Measurements from ENCODE around the gene NGB. TPM values are rescaled to one million over a fixed set of nuclear protein-coding genes. Genes with fewer than 3 reads are reported as not detected.
"Not testable (repeated sequence)": the region's sequence is repeated elsewhere in the genome, so short reads cannot be mapped to it uniquely, and the experiment has no call there.

NGB gene, protein sequence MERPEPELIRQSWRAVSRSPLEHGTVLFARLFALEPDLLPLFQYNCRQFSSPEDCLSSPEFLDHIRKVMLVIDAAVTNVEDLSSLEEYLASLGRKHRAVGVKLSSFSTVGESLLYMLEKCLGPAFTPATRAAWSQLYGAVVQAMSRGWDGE
- 0.35 TPM in 1 of 2 replicates, not detected in the other for total RNA-seq

DNA sequence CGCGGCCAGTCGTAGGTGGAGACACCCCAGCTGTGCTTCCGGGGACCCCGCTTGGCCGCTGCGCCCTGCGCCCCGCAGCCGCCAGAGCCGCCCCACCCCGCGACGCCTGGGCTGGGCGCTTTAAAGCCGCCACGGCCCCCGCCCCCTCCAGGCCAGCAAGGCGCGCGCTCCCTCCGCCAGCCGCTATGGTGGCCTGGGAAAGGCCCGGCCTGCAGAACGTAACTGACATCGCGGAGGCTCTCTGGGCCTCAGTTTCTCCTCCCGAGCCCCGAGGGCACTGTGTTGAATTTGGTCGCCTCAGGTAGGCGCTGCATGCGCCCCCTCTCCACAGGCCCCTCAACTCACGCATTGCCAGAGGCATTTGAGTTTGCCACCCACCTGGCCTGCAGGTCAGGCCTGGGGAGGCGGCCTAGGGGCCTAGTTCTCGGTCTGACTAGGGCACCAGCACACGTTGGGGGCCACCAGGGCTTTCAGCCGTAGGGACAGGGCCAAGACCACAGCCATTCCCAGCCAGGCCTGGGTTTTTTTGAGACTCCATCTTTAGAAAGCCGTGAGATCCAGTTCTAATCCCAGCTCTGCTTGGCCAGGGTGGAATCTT lies at the start of gene NGB:
Gene NGB (minus strand): TSS at position 94 of the 598 bp plus-strand sequence. CDS start 269 bp downstream, outside the sequence.
- no peak for DNase-seq (ENCODE audit: low read depth)

DNA sequence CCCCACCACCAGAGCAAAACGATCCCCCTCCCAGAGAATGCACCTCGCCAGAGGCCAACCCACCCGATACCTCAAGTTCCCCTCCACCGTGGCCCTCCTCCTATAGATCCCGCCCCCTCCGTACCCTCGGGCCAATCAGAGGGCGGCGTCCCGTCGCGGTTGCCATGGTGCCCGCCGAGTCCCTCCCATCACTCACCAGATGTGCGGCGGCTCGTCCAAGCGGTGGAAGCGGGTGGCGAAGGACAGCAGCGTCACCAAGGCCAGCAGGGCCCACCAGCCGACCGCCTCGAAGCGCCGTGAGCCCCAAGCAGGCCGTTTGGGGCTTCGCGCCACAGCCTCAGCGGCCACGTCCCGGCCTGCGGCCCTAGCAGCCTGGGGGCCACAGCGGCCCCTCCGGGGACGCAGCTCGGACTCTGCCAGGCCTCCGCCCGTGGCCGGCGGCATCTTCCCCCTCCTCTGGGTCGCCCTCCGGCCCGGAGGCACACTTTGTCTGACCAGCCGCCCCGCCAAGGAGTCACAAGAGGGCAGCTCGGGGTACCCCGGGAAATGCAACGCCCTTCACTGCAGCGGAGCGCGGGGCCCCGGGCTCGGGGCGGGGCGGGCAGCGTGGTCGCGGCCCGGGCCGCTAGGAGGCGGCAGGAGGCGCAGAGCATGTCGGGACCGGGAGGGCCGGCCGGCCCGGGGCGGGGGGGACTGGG lies 49.4 kb upstream of the NGB start, which contains the start of gene POMT2:
Gene POMT2 (minus strand): TSS at position 646 of the 698 bp plus-strand sequence. CDS start 202 bp downstream, at position 444.
- DNase-seq (ENCODE audit: low read depth) = peak; percentile 71

DNA sequence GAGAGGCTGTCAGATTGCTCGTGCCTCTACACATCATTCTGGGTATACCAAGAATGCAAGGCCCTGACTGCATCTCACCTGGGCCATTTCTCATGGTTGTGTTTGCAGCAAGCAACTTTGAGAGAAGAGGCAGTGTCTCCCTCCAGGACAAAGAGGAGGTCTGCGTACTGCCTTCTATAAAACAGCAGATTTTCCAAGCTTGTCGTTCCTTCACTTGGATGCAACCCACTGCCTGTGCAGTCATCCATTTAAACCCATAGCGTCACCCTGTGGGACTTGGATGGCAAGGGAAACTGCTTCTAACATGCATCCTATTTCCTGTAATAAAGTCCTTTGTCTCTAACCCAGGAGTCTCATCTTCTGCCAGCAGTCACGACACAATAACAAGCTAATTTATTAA lies 48.4 kb upstream of the NGB start:
- DNase-seq (ENCODE audit: low read depth) = peak; percentile 51

DNA sequence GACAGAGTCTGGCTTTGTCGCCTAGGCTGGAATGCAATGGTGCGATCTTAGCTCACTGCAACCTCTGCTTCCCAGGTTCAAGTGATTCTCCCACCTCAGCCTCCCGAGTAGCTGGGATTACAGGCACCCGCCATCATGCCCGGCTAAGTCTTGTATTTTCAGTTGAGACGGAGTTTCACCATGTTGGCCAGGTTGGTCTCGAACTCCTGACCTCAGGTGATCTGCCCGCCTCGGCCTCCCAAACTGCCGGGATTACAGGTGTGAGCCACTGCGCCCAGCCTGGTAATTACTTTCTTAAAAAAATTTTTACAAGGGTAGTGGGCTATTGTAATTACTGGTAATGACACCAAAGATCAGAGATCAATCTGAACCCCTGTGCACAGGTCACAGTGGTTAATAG lies 47.8 kb upstream of the NGB start:
- DNase-seq (ENCODE audit: low read depth) = not testable (repeated sequence)

DNA sequence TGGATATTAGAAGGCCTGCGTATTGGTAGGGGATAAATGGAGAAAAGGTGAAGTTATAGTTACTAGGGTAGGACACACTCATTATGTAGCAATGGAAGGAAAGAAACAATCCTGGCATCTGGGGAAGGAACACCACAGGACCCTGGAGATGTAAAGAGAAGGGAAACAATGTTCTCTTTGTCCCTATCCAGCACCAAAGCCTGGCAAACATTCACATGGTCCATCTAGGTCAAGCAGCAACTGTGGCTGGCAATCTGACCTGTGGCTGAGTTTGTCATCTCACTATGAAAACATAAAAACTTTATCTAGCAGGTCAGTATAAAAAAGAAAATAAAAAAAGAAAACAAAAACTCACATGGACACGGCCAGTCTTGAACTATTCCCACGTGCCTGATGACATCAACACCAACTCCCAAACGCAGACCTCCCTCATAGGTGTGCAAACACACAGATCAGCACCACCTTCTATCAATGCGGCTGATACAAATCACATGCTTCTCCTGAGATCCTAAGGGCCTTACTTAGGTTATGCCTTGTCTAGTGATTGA lies 47.1 kb upstream of the NGB start:
- no peak for DNase-seq (ENCODE audit: low read depth)

DNA sequence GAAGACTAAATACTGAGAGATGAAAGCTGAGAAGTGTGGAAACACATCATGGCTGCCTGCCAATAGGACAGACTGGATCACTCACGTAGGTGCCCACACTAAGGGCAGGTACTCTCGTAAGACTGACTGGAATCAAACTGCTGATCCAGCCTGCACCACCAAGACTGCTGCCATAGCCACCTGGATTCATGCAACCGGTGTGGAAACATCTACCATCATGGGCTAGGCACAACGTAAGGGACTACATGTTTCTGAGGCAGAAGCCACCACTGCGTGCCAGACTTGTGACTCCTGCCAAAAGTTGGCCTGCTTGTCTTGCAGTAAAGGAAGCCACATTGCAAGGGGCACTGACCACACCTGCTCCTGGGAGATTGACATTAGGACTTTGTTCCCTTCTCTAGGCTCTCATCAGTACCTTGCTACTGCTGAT lies 45.9 kb upstream of the NGB start:
- peak; percentile 45 for DNase-seq (ENCODE audit: low read depth)

DNA sequence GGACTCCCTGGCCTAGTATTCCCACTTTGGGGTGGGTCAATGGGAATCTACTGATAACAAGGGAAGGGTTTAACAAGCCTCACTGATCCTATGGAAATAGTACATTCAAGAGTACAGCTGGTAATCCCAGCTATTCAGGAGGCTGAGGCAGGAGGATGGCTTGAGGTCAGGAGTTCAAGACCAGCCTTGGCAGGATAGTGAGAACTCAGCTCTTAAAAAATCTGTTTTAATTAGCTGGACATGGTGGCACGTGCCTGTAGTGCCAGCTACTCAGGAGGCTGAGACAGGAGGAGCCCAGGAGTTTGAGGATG lies 45.1 kb upstream of the NGB start:
- no peak for DNase-seq (ENCODE audit: low read depth)

DNA sequence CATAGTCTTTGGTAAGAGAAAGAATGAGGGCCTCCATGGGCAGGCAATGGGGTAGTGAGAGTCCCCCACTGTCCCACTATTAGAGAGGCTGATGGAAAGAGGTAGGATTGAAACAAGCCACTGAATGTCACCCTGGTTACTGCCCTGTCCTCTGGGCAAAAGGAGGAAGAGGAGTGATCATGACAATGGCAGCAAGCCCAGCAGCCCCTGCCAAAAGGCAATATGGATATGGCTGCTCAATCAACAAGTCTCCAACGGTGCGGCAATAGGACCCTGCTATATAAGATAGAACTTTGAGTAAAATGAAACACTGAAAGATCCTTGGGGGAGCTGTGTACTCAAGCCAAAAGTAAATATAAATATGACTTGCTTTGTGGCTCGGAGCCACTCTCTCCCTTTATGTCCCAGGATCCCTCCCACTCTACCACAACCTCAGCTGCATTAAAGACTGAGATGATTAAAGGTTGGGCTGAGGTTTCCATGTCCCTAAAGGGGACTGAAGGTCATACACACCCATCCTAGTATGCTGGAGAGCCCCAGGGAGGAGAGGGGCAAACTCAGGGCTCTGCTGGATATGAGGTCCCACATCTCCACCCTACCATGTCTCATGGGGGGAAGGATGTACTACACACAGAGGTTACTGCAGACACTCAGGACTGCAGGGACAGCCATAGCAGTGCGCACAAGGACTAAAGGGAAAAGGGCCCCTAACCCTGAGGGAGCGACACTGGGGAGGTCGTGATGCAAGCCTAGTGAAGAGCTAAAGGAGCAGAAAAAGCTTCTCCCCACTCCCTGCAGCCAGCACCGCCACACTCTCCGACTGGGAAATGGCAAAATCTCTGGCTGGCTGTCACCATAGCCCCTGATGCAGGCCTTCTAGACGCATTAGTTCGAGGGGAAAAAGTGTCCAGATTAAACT lies 43.8 kb upstream of the NGB start:
- DNase-seq (ENCODE audit: low read depth) = no peak

DNA sequence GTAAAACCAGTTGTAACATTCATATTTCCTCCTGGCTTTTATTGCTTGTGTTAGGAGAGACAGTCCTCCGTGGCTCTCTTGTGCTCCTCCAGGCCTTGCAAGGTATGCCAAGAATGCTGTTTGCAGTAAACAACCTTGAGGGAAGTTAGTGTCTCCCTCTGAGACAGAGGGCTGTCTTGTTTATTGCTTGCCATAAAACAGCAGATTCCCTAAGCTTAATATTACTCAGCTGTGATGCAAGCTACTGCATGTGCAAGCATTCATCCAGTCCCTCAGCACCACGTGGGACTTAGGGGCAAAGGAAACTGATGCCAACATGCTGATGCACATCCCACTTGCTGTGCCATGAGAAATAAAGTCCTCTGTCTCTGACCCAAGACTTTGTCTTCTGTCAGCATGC lies 43.0 kb upstream of the NGB start:
- peak; percentile 96 for DNase-seq (ENCODE audit: low read depth)

DNA sequence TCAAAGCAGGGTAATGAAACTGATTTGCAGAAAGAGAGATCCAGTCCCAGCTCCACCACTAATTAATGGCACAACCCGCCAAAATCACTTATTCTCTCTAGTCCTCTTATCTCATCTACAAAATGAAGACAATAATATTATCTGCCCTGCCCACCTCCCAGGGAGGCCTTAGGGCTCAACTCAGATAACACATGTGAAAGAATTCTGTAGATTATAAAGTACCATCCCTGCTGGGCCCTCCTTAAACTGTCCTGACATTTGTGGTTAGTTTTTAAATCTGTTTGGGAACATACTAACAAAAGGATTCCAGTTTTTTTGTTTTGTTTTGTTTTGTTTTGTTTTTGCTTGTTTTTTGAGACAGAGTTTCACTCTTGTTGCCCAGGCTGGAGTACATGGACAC lies 42.4 kb upstream of the NGB start:
- DNase-seq (ENCODE audit: low read depth) = no peak

DNA sequence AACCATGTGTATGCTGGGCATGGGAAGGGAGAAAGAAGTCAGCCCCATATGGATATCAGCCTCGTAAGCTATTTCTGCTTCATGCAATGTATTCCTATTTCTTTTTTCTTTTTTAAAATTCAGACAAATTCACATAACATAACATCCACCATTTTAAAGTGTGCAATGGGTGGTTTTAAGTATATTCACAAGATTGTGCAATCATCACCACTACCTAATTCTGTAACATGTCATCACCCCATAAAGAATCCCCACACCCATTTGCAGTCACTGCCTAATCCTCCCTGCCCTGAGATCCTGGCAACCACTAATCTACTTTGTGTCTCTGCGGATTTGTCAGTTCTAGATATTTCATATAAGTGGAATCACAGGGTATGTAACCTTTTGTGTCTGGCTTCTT lies 40.2 kb upstream of the NGB start:
- no peak for DNase-seq (ENCODE audit: low read depth)

DNA sequence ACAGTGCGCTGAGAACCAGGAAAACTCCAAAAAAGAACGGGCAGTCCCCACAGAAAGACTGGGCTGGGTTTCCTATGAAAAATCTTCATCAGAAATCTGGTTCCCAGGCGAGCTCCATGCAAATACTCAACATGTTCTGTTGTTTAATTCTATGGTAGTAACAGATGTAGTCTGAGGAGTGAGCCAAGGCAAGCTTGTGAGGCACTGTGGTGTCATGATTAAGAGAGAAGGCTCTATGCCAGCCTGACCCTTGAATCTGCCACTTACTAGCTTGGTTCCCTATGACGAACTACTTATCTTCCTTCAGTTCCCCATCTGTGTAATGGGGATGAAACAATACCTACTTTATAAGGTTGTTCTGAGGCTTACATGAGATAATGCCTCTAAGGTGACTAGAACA lies 39.0 kb upstream of the NGB start:
- no peak for DNase-seq (ENCODE audit: low read depth)

DNA sequence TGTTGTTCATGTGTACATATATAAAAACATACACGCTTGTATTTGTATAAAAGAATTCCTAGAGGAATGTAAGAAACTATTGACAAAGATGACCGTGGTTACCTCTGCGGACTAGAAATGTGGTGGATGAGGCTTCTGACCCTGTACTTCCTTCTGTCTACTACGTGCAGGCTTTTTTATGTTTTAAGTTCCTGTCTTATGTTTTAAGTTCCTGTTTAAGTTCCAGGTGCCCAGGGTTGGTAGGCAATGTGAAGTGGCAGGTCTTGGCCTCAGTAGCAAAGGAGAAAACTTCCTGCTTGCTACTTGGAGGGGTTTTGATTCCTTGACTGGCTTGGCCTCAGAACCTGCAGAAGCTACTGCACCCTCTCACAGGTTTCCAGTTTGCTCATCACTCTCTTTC lies 38.1 kb upstream of the NGB start:
- DNase-seq (ENCODE audit: low read depth) = no peak

DNA sequence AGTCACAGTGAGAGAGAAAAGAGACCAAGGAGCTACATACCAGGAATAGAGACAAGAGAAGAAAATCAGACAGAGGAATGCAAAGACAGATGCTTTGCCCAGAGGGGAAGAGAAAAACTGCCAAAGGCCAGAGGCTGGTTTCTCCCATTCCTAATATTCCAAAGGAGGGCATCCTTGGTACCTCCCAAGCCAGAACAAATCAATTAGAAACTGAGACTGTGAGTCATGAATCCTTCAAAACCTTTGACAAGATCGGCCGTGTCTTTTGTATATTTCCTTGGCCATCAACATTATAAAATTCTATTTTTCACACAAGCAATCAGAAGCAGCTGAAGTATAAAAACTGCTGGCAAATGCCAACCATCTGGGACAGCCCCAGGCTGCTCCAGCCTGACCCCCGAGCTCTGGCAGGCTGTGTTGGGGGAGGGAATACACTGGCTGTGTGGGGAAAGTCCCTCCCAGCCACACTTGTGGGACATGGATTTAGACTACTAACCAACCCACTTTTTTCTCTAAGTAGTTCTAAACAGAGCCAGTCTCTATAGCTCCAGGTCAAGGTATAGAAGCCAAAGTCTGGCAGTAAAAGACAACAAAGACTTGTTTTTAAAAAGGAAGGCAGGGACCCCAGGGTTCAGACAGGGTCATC lies 36.0 kb upstream of the NGB start:
- peak; percentile 57 for DNase-seq (ENCODE audit: low read depth)

DNA sequence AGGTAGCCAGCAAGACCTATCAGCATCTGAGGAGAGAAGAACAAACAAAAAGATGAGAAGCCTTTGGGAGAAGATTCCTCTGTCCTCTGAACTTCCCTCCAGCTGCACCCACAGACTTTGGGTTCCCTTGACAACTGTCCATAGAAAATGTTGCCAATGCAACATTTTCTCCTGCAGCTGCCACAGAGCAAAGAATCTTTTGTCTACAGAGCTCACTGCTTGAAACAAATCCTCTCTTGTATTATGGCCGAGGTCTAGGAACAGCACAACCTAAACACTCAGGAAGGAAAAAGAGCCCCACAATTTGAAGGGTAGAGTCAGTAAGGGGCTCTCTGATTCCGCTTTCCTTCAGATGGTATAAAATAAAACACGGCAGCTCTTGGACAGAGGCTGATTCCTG lies 35.4 kb upstream of the NGB start:
- no peak for DNase-seq (ENCODE audit: low read depth)

DNA sequence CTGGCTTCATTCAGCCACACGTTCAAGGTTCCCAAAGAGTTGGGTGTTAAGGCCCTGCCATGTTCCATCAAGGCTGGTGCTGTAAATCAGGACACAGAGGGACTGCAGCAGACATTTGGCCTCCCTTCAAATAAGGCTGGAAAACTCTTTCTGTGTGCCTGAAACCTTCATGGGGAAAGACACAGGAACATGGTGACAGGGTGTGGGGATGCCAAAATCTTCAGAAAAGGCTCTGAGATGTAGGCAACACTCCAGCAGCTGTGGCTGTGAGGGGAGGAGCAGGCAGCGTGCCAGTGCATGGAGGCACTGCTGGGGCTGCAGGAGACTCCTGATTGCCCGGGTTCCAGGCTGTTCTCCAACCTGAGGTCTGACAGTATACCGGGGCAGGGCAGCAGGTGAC lies 34.7 kb upstream of the NGB start:
- DNase-seq (ENCODE audit: low read depth) = no peak

DNA sequence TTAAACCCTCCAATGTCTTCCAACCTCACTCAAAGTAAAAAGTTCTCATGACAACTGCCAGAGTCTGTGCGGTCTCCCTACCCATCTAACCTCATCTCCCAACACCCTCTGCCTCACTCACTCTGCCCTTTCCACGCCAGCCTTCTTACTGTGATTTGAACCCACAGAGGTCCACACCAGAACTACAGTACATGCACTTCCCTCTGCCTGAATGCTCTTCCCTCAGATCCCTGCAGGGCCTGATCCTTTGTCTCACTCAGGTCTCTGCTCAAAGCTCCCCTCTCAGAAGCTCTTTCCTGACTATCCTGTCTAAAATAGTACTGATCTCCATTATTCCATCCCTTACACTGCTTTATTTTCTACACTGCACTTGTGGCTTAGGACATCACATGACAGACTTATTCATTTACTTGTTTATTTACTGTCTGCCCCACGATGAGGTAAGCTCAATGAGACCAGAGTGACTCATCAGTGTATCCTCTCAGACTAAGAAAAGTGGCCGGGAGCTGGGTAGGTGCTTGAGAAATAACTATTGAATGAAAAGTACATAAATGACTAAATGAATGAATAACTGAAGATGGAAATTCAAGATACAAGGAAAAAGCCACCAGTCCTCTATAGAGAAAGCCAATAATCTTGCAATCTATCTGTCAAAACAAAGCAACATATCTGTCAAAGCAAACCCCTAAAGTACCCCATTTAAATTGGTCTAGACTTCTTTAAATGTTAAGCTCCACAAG lies 32.6 kb upstream of the NGB start:
- peak; percentile 99 for DNase-seq (ENCODE audit: low read depth)

DNA sequence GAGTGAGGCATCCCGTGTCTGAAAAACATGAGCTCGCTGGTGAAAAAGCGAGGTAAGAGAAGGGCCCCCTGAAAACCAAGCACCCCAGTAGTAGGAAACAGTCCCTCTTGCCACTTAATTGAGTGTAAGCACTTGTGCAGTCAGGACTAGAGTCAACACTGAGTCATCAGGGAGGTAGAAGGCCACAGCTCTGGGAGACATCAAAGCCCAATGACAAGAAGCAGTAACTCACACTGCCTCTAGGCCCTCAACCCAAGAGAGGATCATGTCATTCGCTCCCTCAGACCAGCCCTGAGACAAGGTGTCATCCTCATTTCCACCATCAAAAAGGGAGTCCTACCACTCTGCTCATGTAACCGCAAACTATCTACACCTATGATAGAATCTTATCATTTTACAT lies 31.9 kb upstream of the NGB start:
- DNase-seq (ENCODE audit: low read depth) = peak; percentile 90

DNA sequence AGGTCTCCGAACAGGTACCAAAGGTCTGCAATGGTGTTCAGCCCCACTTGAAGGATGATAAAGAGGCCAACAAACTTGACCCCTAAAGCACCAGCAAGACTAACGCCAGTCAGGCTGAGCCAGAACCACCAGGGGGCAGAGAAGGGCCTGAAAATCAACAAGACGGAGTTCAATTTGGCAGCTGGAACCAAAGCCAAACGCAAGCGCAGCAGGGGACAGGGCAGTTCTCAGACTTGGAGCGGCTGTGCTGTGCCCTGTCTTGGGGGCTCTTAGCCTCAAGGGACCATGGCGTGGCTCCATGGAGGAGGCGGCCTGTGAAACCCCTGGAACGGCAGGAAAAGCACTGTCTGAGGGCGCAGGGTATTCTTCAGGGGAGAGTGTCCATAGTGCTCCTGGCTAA lies 30.1 kb upstream of the NGB start:
- peak; percentile 79 for DNase-seq (ENCODE audit: low read depth)

DNA sequence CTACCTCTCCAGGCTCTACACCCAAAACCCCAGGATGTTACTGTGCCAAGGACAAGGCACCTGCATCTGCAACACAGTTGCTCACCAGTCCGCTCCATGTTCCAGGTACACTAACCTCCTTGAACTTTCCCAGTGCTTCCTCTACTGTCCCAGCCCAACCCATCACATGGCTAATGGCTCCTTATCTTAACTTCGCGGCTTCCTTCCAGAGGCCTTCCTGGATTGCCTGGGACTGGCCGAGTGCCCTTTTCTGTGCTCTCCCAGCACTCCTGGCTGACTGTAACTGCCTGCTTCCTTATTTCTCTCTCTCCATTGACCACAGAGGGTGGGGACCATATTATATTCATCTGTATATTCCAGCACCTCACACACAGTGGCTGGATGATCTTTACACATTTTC lies 28.8 kb upstream of the NGB start:
- no peak for DNase-seq (ENCODE audit: low read depth)

DNA sequence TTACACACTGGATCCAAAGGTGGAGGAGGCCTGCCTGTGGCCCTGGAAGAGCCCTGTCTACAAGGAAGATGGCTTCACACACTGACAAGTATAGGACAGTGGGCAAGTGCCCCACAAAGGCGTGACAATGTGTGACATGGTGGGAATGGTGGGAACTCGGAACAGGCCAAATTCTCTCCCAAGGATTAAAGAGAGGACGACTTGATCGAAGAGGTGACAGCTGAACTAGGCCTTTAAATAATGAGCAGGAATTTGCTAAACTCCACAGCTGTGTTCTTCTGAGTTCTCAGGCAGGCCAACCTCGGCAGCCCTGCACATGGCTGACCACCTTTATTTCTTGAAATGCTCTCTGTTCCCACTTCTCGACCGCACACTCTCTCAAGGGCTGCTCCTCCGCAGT lies 25.9 kb upstream of the NGB start:
- no peak for DNase-seq (ENCODE audit: low read depth)
